HT-29 (cell line): ENCODE measurements around the gene LRRC4B. TPM values are rescaled to one million over a fixed set of nuclear protein-coding genes. Genes with fewer than 3 reads are reported as not detected.

Experiments
- total RNA-seq: library from RNA; depleted of rRNA; stranded (reverse); fragments of >200 nt; shearing (Covaris generic); gene quantifications from 2 replicates; pipeline ENCODE4 v1.2.3, GENCODE V29; 2014; rRNA removed

LRRC4B gene
- total RNA-seq, 1 experiment from 2014 or later = not detected

Other genes starting within 250 kb of the LRRC4B start
- gene KCNC3, start 239.1 kb downstream of the LRRC4B start, total RNA-seq = 3.5 and 7.1 TPM in 2 replicates
- 0.08 and 1.2 TPM in 2 replicates for gene NAPSA, start 202.8 kb downstream of the LRRC4B start, total RNA-seq
- gene NR1H2, start 192.0 kb downstream of the LRRC4B start, total RNA-seq = 111 and 113 TPM in 2 replicates
- gene POLD1, start 184.1 kb downstream of the LRRC4B start, total RNA-seq = 256 and 257 TPM in 2 replicates
- gene SPIB, start 149.5 kb downstream of the LRRC4B start, total RNA-seq = not detected in 2 replicates
- 0.05 TPM in 1 of 2 replicates, not detected in the other for gene MYBPC2, start 135.5 kb downstream of the LRRC4B start, total RNA-seq
- 324 and 336 TPM in 2 replicates for gene EMC10, start 91.9 kb downstream of the LRRC4B start, total RNA-seq
- gene GARIN5A, start 91.6 kb downstream of the LRRC4B start, total RNA-seq = 2.8 and 6.5 TPM in 2 replicates
- gene JOSD2, start 57.2 kb downstream of the LRRC4B start, total RNA-seq = 89.2 and 92.5 TPM in 2 replicates
- not detected in 2 replicates for gene ASPDH, start 54.5 kb downstream of the LRRC4B start, total RNA-seq
- not detected in 2 replicates for gene SYT3, start 71.4 kb upstream of the LRRC4B start, total RNA-seq
- gene C19orf81, start 81.0 kb upstream of the LRRC4B start, total RNA-seq = not detected in 2 replicates
- gene SHANK1, start 151.4 kb upstream of the LRRC4B start, total RNA-seq = not detected in 2 replicates
- gene CLEC11A, start 154.9 kb upstream of the LRRC4B start, total RNA-seq = 3.5 and 4.0 TPM in 2 replicates
- not detected in 2 replicates for gene GPR32, start 202.0 kb upstream of the LRRC4B start, total RNA-seq
- not detected in 2 replicates for gene ACP4, start 222.0 kb upstream of the LRRC4B start, total RNA-seq